Uterus (tissue), 2 donors: ENCODE results near the gene SOCS7.

Source experiments
- CTCF ChIP-seq, 4 experiments: fragments of 200-600 bp in 2 of 4; fragments of 450-650 bp in 2 of 4; sonication (generic) in 2 of 4; IDR thresholded peaks; one replicate each; pipeline ENCODE4 v1.5.1; 2016 to 2019; ENCODE audit warnings: antibody characterized with exemption in 4 of 4, mild to moderate bottlenecking in 2 of 4, moderate library complexity in 1 of 4
- POLR2A ChIP-seq, 2 donors: fragments of 450-650 bp; IDR thresholded peaks; one replicate each; pipeline ENCODE4 v1.6.1; 2016; ENCODE audit warnings: antibody characterized with exemption in 2 of 2, mild to moderate bottlenecking in 1 of 2, moderate library complexity in 1 of 2

- no peak for TF ChIP-seq POLR2A (IDR thresholded peaks at IDR 0.05)
- no peak for TF ChIP-seq CTCF (IDR thresholded peaks at IDR 0.05)
Observed at GRCh38 chr17:38400286-38400685, 48.6 kb downstream of the SOCS7 start.
